Activated T-cell treated with anti-CD3 and anti-CD28 coated beads, Interleukin-2, amount 50 U/mL, for 72 hours (primary cell): ENCODE measurements around the gene LSAMP. TPM values are rescaled to one million over a fixed set of nuclear protein-coding genes. Genes with fewer than 3 reads are reported as not detected.

Experiments used
- ATAC-seq, 2 donors: fragments of 150-1000 bp; cut with Tn5 transposase; replicated peaks in 1 of 2; 2 replicates each; pipeline ENCODE4 v1.10.0; 2021; ENCODE audit warnings: moderate library complexity in 2 of 2, mild to moderate bottlenecking in 1 of 2
- DNase-seq, 2 donors: peaks; one replicate each; pipeline ENCODE4 v3.0.0; 2021 to 2022; ENCODE audit warnings: mixed read lengths in 1 of 2
- H3K27ac Mint-ChIP-seq: one replicate; pipeline ENCODE4 v1.8.0; 2022; ENCODE audit warnings: mild to moderate bottlenecking, moderate library complexity, mixed read lengths
- H3K27me3 Mint-ChIP-seq: one replicate; pipeline ENCODE4 v1.8.0; 2022; ENCODE audit warnings: low read depth, mixed read lengths
- H3K36me3 Mint-ChIP-seq, 2 donors: one replicate each; pipeline ENCODE4 v1.8.0; 2022; ENCODE audit warnings: mixed read lengths in 2 of 2, mild to moderate bottlenecking in 1 of 2; ENCODE audit not compliant: insufficient read depth in 2 of 2
- H3K4me1 Mint-ChIP-seq: one replicate; pipeline ENCODE4 v1.8.0; 2022; ENCODE audit warnings: low read depth, mixed read lengths
- H3K4me3 Mint-ChIP-seq, 2 donors: one replicate each; pipeline ENCODE4 v1.8.0; 2022; ENCODE audit warnings: mild to moderate bottlenecking in 2 of 2, mixed read lengths in 2 of 2, moderate library complexity in 2 of 2
- H3K9me3 Mint-ChIP-seq, 2 donors: one replicate each; pipeline ENCODE4 v1.8.0; 2022; ENCODE audit warnings: mixed read lengths in 2 of 2
- total RNA-seq, 2 donors: library from RNA; stranded (reverse); gene quantifications; one replicate each; pipeline ENCODE4 v1.2.3, GENCODE V29; 2022

The LSAMP gene
- total RNA-seq, 2 donors from 2014 or later = not detected

- no peaks in the 10 kb centered on the region for H3K36me3 Mint-ChIP-seq
- peaks cover 4 to 6% of the 10 kb centered on the region in 2 donors for H3K9me3 Mint-ChIP-seq
- ATAC-seq (no peak), DNase-seq (no peak)
- no peak overlapping the region for H3K4me3 Mint-ChIP-seq
- H3K27me3 Mint-ChIP-seq = no peaks in the 10 kb centered on the region
- H3K4me1 Mint-ChIP-seq = no peaks in the 10 kb centered on the region
- H3K27ac Mint-ChIP-seq = no peak overlapping the region
Measured at GRCh38 chr3:116338713-116339112, 106.6 kb downstream of the LSAMP start.

- no peaks in the 10 kb centered on the region for H3K27me3 Mint-ChIP-seq
- ATAC-seq (no peak), DNase-seq (no peak)
- no peaks in the 10 kb centered on the region for H3K36me3 Mint-ChIP-seq
- H3K27ac Mint-ChIP-seq = no peak overlapping the region
- H3K4me3 Mint-ChIP-seq = no peak overlapping the region
- peaks cover 2% of the 10 kb centered on the region in 2 donors for H3K9me3 Mint-ChIP-seq
- H3K4me1 Mint-ChIP-seq = no peaks in the 10 kb centered on the region
Measured at GRCh38 chr3:116337229-116337628, 108.1 kb downstream of the LSAMP start.

GRCh38 chr3:116331380-116331779 lies 113.9 kb downstream of the LSAMP start:
- Mint-ChIP-seq H3K36me3 (peaks cover 0 to 3% of the 10 kb centered on the region in 2 donors), H3K27me3 (no peaks in the 10 kb centered on the region), H3K4me3 (no peak overlapping the region), H3K4me1 (no peaks in the 10 kb centered on the region), H3K27ac (no peak overlapping the region), H3K9me3 (peaks cover 2% of the 10 kb centered on the region in 2 donors)
- no peak for ATAC-seq
- DNase-seq = no peak

- Mint-ChIP-seq H3K27ac (no peak overlapping the region), H3K4me3 (no peak overlapping the region), H3K27me3 (no peaks in the 10 kb centered on the region), H3K36me3 (no peaks in the 10 kb centered on the region), H3K4me1 (no peaks in the 10 kb centered on the region), H3K9me3 (peaks cover 5 to 9% of the 10 kb centered on the region in 2 donors)
- no peak for ATAC-seq
- no peak for DNase-seq
Measured at GRCh38 chr3:116322750-116323375, 122.4 kb downstream of the LSAMP start.

- H3K4me3 Mint-ChIP-seq = no peak overlapping the region
- DNase-seq = no peak
- no peaks in the 10 kb centered on the region for H3K27me3 Mint-ChIP-seq
- peaks cover 5 to 8% of the 10 kb centered on the region in 2 donors for H3K9me3 Mint-ChIP-seq
- H3K36me3 Mint-ChIP-seq = peaks cover 1% of the 10 kb centered on the region in 2 donors
- no peaks in the 10 kb centered on the region for H3K4me1 Mint-ChIP-seq
- ATAC-seq = no peak
- H3K27ac Mint-ChIP-seq = no peak overlapping the region
Measured at GRCh38 chr3:116318370-116318769, 126.9 kb downstream of the LSAMP start.

GRCh38 chr3:116316771-116317170 lies 128.5 kb downstream of the LSAMP start:
- Mint-ChIP-seq H3K9me3 (peaks cover 3 to 6% of the 10 kb centered on the region in 2 donors), H3K4me1 (no peaks in the 10 kb centered on the region), H3K27ac (no peak overlapping the region), H3K36me3 (peaks cover 1% of the 10 kb centered on the region in 2 donors), H3K27me3 (no peaks in the 10 kb centered on the region), H3K4me3 (no peak overlapping the region)
- DNase-seq (no peak), ATAC-seq (no peak)

GRCh38 chr3:116314476-116314875 lies 130.8 kb downstream of the LSAMP start:
- no peaks in the 10 kb centered on the region for H3K4me1 Mint-ChIP-seq
- peaks cover 1% of the 10 kb centered on the region in 2 donors for H3K36me3 Mint-ChIP-seq
- no peak overlapping the region for H3K27ac Mint-ChIP-seq
- ATAC-seq = no peak
- no peak overlapping the region for H3K4me3 Mint-ChIP-seq
- no peaks in the 10 kb centered on the region for H3K27me3 Mint-ChIP-seq
- H3K9me3 Mint-ChIP-seq = peaks cover 0 to 6% of the 10 kb centered on the region in 2 donors
- no peak for DNase-seq

- DNase-seq (no peak), ATAC-seq (no peak)
- Mint-ChIP-seq H3K9me3 (peaks cover 3% of the 10 kb centered on the region in 2 donors), H3K4me3 (no peak overlapping the region), H3K27me3 (no peaks in the 10 kb centered on the region), H3K36me3 (no peaks in the 10 kb centered on the region), H3K27ac (no peak overlapping the region), H3K4me1 (no peaks in the 10 kb centered on the region)
Measured at GRCh38 chr3:116306720-116307119, 138.6 kb downstream of the LSAMP start.

GRCh38 chr3:116306149-116306548 lies 139.1 kb downstream of the LSAMP start:
- H3K9me3 Mint-ChIP-seq = peaks cover 3% of the 10 kb centered on the region in 2 donors
- no peak overlapping the region for H3K27ac Mint-ChIP-seq
- H3K36me3 Mint-ChIP-seq = no peaks in the 10 kb centered on the region
- no peak overlapping the region for H3K4me3 Mint-ChIP-seq
- no peaks in the 10 kb centered on the region for H3K27me3 Mint-ChIP-seq
- no peaks in the 10 kb centered on the region for H3K4me1 Mint-ChIP-seq
- DNase-seq (no peak), ATAC-seq (no peak)

- H3K27ac Mint-ChIP-seq = no peak overlapping the region
- no peaks in the 10 kb centered on the region for H3K36me3 Mint-ChIP-seq
- DNase-seq (no peak), ATAC-seq (no peak)
- H3K9me3 Mint-ChIP-seq = peaks cover 3 to 5% of the 10 kb centered on the region in 2 donors
- H3K27me3 Mint-ChIP-seq = no peaks in the 10 kb centered on the region
- no peak overlapping the region for H3K4me3 Mint-ChIP-seq
- H3K4me1 Mint-ChIP-seq = no peaks in the 10 kb centered on the region
Measured at GRCh38 chr3:116302087-116302747, 143.1 kb downstream of the LSAMP start.

- H3K4me1 Mint-ChIP-seq = no peaks in the 10 kb centered on the region
- H3K27me3 Mint-ChIP-seq = no peaks in the 10 kb centered on the region
- H3K27ac Mint-ChIP-seq = no peak overlapping the region
- peaks cover 3 to 5% of the 10 kb centered on the region in 2 donors for H3K9me3 Mint-ChIP-seq
- DNase-seq (no peak), ATAC-seq (no peak)
- no peaks in the 10 kb centered on the region for H3K36me3 Mint-ChIP-seq
- H3K4me3 Mint-ChIP-seq = no peak overlapping the region
Measured at GRCh38 chr3:116301422-116301821, 143.9 kb downstream of the LSAMP start.

GRCh38 chr3:116300226-116300625 lies 145.1 kb downstream of the LSAMP start:
- no peaks in the 10 kb centered on the region for H3K4me1 Mint-ChIP-seq
- peaks cover 0 to 5% of the 10 kb centered on the region in 2 donors for H3K9me3 Mint-ChIP-seq
- no peaks in the 10 kb centered on the region for H3K27me3 Mint-ChIP-seq
- no peak overlapping the region for H3K4me3 Mint-ChIP-seq
- H3K27ac Mint-ChIP-seq = no peak overlapping the region
- no peak for DNase-seq
- no peaks in the 10 kb centered on the region for H3K36me3 Mint-ChIP-seq
- ATAC-seq = no peak

GRCh38 chr3:116299646-116300081 lies 145.6 kb downstream of the LSAMP start:
- ATAC-seq (no peak), DNase-seq (no peak)
- no peak overlapping the region for H3K4me3 Mint-ChIP-seq
- no peaks in the 10 kb centered on the region for H3K27me3 Mint-ChIP-seq
- H3K36me3 Mint-ChIP-seq = no peaks in the 10 kb centered on the region
- H3K4me1 Mint-ChIP-seq = no peaks in the 10 kb centered on the region
- H3K27ac Mint-ChIP-seq = no peak overlapping the region
- H3K9me3 Mint-ChIP-seq = peaks cover 0 to 5% of the 10 kb centered on the region in 2 donors

GRCh38 chr3:116298151-116298550 lies 147.1 kb downstream of the LSAMP start:
- Mint-ChIP-seq H3K27me3 (no peaks in the 10 kb centered on the region), H3K4me1 (no peaks in the 10 kb centered on the region), H3K36me3 (no peaks in the 10 kb centered on the region), H3K9me3 (peaks cover 0 to 2% of the 10 kb centered on the region in 2 donors), H3K27ac (no peak overlapping the region), H3K4me3 (no peak overlapping the region)
- DNase-seq (no peak), ATAC-seq (no peak)
